Umbilical cord (tissue), 2 donors: Measurements from ENCODE around the gene TMSB4X. TPM values are rescaled to one million over a fixed set of nuclear protein-coding genes. Genes with fewer than 3 reads are reported as not detected.
"Not testable (repeated sequence)": the region's sequence is repeated elsewhere in the genome, so short reads cannot be mapped to it uniquely, and the experiment has no call there.

Experiments used
- DNase-seq: peaks from one replicate; pipeline ENCODE4 v3.0.0-alpha.2; 2015; ENCODE audit warnings: low spot score
- total RNA-seq: library from RNA; depleted of rRNA; stranded (reverse); fragments of >200 nt; gene quantifications from one replicate; pipeline ENCODE4 v1.2.3, GENCODE V29; 2014; ENCODE audit warnings: low replicate concordance; ENCODE audit not compliant: insufficient read depth

TMSB4X gene
- total RNA-seq, 1 donor from 2014 or later = 2,770 TPM

- DNase-seq = no peak
Observed at GRCh38 chrX:12954981-12955380, 19.9 kb upstream of the TMSB4X start.

- peak; percentile 49 for DNase-seq
Observed at GRCh38 chrX:12955882-12956703, 18.8 kb upstream of the TMSB4X start.

GRCh38 chrX:12956704-12957534 is 18.0 kb upstream of the TMSB4X start:
- peak; percentile 54 for DNase-seq

GRCh38 chrX:12958059-12958458 is 16.9 kb upstream of the TMSB4X start:
- no peak for DNase-seq

GRCh38 chrX:12958461-12958860 is 16.4 kb upstream of the TMSB4X start:
- DNase-seq = no peak

GRCh38 chrX:12961196-12961718 is 13.7 kb upstream of the TMSB4X start:
- DNase-seq = no peak

- DNase-seq = no peak
Observed at GRCh38 chrX:12962041-12962504, 12.8 kb upstream of the TMSB4X start.

GRCh38 chrX:12963210-12963850 is 11.6 kb upstream of the TMSB4X start:
- not testable (repeated sequence) for DNase-seq

GRCh38 chrX:12965131-12965940 is 9.6 kb upstream of the TMSB4X start:
- no peak for DNase-seq

GRCh38 chrX:12966151-12966550 is 8.8 kb upstream of the TMSB4X start:
- no peak for DNase-seq

GRCh38 chrX:12967711-12968465 is 7.0 kb upstream of the TMSB4X start:
- DNase-seq = no peak

GRCh38 chrX:12970691-12971202 is 4.2 kb upstream of the TMSB4X start:
- DNase-seq = peak; percentile 71

- no peak for DNase-seq
Observed at GRCh38 chrX:12971282-12972003, 3.5 kb upstream of the TMSB4X start.

- no peak for DNase-seq
Observed at GRCh38 chrX:12972243-12972642, 2.7 kb upstream of the TMSB4X start.

- DNase-seq = no peak
Observed at GRCh38 chrX:12972878-12973560, 1.9 kb upstream of the TMSB4X start.

- no peak for DNase-seq
Observed at GRCh38 chrX:12973561-12974304, 1.2 kb upstream of the TMSB4X start.

GRCh38 chrX:12974305-12974795 is 560 bp upstream of the TMSB4X start:
- DNase-seq = peak; percentile 63

GRCh38 chrX:12975670-12975965 is 708 bp downstream of the TMSB4X start:
- no peak for DNase-seq
